ENCODE data around the gene HNRNPA3.
"Not testable (repeated sequence)": the region's sequence is repeated elsewhere in the genome, so short reads cannot be mapped to it uniquely, and the experiment has no call there.

Gene HNRNPA3

DNA sequence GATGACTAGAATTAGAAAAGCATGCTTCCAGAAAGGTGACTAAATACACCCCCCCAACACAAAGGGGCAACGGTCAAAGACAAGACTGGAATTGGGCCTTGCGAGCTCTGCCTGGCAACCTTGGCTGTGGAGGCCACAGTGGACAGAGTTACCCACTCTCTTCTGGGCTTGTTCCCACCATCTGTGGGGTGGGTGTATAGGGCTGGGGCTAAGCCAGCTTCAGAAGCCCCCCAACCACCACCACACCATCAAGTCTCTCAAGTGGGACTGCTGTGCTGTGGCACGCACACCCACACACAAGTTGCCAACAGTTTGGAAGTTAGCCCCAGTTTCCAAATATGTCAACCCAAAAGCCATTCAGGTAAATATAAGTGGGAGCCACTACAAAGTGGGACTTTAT lies 44.1 kb downstream of the HNRNPA3 start:
- DNase-seq = no peak

DNA sequence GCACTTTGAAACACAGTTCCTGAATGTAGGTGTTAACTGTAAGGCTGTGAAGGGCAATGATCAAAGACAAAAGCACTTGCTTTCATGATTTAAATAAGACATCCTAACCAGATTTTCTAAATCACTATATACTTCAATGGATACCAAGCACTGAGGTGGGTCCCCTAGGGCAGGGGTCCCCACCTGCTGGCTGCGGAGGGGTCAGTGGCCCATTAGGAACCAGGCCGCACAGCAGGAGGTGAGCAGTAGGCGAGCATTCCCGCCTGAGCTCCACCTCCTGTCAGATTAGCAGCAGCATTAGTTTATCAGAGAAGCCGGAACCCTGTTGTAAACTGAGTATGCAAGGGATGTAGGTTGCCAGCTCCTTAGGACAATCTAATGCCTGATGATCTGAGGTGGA lies 44.9 kb downstream of the HNRNPA3 start:
- no peak for DNase-seq

DNA sequence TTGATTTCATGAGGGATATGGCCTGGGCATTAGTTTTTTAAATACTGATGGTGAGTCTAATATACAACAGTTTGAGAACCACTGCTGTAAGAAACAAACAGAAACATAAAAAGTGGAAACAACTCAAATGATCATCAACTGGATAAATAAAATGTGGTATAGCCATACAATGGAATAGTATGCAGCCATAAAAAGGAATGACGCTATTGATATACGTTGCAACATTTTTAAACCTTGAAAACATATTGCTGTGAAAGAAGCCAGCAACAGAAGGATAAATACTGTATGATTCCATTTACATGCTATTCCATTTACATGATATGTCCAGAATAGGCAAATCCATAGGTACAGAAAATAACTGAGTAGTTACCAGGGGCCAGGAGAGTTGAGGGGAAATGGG lies 45.5 kb downstream of the HNRNPA3 start:
- DNase-seq = no peak

DNA sequence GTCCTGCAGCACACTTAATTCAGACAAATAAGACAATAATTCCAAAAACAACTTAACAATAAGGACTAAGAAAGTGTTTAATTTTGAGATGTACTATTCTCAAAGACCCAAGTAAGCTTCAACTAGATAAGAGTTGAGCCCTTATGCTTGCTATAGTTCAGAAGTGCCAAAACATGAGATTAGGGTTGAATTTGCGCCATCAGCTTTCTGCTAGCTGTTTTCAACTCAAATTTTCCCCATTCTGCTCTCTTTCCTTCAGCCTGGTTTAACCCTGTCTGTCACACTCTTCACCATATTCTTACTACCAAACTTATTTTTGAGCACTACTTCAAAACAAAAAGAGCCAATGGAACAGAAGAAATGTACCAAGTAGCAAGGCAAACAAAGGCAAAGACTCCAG lies 47.8 kb downstream of the HNRNPA3 start:
- no peak for DNase-seq

DNA sequence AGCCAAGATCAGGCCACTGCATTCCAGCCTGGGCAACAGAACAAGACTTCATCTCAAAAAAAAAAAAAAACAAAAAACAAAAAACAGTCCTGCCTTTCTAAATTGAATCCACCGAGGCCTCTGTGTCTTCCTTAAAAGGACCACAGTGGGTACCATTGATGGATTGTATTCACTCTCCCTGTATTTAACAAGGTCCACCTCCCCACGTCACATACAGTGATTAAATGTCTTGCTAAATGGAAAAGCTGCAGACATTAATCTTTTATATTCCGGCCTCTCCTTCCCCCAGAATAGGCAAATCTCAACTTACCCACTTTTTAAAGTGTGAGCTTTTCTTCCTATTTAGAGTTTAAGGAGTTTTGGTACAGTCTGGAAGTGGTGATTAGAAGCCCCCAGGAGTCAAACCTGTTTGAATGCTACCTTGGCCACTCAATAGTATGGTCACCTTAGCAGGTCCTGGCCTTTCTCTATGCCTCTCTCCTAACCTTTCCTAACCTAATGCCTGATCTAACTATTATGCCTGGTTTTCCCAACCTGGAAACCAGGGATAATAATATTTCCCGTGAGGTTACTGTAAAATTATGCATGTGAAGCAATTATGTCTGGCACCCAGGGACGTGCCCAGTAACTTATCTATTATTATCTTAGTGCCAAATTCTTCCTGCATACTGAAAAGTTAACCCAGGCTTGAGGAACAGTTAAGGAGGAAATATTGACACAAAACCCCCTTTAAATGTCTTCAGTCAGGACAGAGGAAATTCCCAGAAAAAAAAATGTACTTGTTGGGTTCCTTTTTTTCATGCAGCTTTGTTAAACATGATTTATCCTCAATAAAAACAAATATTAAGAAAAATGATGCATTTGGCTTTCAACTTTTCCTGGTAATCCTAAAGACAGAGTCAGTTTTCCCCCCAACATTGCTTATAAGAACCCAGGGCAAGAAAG lies 48.8 kb downstream of the HNRNPA3 start:
- no peak for DNase-seq

DNA sequence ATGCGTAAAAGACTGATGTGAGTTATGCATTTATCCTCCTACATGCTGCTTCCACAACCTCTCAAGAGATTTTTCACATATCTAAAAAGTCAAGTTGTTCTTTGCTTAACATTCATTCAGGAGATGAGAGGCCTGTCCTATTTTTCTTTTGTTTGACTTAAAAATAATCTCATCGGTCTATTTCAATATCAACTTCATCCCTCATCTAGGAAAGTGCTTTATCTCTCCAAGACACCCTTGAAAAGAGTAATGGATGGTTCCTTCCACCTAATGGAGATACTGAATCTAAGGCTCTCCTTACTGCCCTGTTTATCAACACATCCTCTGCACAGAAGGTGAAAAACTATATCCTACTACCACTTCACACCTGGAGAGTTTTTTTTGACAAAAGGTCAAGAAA lies 49.5 kb downstream of the HNRNPA3 start:
- DNase-seq = no peak

DNA sequence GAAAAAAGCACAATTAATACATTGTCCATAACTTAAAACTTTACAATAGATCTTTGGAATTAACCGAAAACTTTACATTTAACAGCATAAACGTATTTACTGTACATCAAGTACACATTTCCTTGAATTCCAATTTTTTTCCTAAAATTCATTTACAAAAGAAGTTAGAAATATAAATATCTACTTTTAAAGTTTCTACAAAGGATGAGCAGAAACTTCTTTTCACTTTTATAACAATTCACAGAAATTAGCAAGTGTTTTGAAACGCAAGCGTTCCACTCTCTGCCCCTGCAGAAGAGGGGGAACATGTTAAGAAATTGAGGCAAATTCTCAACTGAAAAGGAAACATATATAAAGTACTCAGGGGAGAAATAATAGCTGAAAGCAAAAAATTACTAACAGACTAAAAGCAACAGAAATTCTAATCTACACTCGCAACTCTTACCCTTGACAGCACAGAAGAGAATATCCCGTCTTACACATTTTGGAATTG lies 50.4 kb downstream of the HNRNPA3 start:
- DNase-seq = no peak

DNA sequence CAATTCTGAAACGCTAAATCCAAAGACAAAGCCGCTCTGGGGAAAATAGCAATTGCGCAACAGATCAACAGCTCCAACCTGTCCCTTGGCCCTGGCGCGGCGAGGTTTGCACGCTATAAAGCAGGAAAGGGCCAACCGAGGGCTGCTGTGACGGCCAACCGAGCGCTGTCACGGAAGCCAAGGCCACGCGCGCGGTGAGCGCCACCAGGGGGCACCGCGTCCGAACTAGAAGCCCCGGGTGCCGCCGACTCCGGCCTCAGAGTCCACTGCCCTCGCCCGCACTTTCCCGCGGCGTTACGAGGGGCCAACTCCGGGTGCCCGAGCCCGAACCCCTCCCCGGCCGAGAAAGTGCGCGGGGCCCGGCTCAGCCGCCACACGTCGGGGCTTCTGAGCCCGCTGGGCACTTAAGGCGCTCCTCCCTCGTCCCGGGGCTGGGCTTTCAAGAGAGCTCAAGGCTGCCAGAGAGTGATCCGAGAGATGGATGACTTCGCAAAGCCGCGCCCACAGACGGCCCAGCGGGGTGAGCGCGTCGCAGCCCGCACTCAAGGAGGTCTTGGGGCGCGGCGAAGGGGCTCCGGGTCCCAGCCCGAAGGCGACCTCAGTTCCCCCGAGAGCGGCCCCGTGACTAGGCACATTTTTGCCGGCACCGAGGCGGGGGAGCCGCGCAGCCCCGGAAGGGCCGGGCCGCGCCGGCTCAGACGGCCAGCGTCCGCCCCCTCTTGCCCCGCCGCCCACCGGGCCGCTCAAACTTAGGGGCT lies 51.0 kb downstream of the HNRNPA3 start:
- DNase-seq = peak; percentile 75

DNA sequence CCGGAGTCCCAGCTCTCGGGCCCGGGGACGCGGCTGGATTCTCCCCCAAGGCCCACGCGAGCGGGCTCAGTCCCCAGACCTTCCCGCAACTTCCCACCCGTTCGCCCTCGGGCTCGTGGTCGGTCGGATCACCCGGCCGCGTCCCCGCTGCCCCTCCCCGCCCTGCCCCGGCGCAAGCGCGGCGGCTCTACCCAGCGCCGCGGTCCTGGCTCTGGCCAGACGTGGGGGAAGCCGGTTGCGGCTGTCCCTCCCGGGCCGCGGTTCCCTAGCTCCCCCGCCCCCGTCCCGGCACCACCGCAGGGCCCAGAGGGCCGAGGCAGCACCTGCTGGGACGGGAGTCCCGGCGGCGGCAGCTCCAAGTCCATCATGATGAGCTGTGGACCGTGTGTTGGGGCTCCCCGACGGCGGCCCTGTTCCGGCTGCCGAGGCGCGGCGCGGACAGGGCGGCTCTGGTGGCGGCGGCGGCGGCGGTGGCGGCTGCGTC lies 51.7 kb downstream of the HNRNPA3 start:
- peak; percentile 27 for DNase-seq

DNA sequence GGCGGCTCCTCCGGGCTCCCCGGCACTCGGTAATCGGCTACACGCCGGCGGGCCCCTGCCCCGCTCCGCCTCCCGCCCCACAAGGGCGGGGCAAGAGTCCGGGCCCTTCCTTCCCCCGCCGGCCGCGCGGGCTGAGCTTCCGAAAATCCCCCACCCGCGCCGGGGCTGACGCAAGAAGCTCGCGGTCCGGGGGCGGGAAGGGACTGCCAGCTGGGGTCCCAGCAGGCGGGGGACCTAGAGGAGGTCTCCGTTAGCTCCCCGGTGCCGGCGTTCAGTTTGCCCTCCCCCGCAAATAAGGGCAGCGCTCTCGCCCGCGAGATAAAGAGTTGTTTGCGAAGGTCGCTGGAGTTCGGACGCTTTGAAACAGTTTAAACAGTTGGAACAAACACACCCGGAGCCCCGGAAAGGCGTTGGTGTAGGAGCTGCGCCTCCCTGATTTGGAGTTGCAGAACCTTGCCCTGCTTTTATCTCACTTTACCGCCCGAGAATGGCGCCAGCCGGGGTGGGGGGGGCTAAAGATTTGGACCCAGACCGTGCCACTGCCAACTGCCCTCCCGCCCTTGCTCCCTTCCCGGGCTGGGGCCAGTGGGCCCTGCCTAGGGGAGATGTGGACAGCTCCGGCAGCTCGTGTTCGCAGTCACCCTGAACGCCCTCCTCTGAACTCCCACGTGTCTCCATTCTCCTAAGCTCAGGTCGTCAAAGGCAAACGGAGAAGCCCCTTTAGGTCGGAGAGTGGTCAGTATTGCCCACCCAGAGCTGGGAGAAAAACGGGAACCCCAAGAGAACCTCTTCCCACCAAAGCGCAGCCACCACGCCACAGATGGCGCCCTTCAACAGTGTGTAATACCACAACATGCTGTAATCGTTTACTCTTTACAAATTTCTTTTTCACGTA lies 52.3 kb downstream of the HNRNPA3 start, which contains the start of gene NFE2L2:
TSS of gene NFE2L2 (minus strand) at position 35 of the 895 bp plus-strand sequence. CDS start 151 bp downstream, outside the sequence.
- peak; percentile 77 for DNase-seq

DNA sequence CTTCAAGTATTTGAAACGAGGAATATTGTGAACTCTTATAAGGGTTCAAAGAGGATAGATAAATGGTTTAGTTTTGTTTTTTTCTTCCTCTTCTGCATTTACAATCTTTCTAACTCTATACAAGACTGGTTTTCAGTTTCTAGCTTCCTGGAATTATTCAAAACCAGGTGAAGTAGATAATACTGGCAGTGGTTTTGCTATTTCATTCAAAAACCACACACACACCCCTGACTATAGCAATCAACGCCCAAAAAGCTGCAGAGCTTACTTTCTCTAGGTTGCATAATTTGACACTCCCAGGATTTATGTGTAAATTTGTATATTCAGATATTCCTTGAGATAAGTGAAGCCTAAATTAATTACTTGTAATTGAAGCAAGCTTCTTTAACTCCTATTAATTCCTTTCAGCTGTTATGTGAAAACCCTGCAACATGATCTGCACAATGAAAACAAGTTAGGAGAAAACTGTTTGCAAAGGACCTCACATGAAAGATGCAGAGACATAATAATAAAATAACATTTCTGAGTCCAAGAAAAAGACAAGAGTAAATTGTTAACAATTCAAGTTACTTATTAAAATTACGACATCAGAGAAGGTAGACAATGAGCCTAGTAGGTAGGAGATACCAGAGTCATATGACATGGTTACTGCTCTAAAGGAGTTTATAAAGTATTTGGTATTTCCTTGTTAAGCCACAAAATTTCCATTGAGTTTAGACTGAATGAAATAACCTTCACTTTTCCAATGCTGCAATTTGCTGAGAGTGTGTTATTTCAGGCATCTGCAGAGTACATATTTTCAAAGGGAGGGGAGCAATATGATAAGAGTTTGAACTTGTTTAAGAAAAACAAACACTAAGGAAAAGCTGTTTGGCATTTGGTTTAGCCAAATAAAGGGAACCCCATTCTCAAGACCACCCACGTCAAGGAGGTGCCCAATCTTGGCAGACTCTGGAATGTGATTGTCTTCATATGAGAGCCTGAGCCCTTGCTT lies 53.5 kb downstream of the HNRNPA3 start:
- DNase-seq = no peak

DNA sequence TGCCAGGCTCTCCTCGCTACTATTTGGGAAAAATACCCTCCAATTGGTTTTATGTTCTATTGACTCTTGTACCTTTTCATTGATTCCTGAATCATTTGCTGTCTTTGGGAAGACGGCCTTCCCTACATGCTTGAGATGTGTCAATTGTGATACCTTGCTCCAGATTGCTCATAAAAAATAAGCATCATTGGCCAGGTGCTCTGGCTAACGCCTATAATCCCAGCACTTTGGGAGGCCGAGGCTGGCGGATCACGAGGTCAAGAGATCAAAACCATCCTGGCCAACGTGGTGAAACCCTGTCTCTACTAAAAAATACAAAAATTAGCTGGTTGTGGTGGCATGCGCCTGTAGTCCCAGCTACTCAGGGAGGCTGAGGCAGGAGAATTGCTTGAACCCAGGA lies 54.4 kb downstream of the HNRNPA3 start:
- not testable (repeated sequence) for DNase-seq

DNA sequence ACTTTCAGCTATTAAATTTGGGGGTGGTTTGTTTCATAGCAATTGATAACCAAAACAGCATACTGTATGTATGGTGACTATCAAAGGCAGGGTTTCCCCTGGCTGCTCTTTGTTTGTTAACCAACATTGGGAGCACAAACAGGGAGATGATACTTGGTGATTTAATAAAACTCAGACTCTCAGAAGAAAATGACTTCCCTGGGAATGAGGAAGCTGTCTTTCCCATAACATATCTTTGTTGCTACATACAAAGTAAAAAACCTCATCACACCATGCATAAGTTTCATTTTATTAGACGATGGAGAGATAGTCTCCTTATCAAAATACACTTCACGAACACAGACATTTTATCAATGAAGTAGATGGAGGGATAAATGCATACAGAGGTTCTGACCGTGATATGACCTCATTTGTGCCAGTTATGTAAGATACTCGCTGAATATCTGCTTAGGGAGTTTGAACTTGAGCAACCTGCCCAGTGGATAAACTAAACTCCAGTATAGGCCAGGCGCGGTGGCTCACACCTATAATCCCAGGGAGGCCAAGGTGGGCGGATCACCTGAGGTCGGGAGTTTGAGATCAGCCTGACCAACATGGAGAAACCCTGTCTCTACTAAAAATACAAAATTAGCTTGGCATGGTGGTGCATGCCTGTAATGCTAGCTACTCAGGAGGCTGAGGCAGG lies 55.7 kb downstream of the HNRNPA3 start:
- DNase-seq = no peak

DNA sequence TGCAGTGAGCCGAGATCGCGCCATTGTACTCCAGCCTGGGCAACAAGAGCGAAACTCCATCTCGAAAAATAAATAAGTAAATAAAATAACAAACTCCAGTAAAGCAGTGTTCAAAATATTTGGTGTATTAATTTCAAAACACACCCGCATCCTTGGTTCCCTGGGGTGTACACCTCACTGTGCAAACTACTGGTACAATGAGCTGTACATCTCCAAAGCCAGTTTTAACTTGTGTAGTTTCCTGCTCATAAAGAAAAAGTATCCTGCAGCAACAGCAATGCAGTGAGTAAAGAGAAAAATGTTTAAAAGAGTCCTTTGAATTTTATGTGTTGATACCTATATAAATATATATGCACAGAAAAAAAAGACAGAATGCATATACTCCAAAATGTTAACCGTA lies 56.3 kb downstream of the HNRNPA3 start:
- DNase-seq = no peak

DNA sequence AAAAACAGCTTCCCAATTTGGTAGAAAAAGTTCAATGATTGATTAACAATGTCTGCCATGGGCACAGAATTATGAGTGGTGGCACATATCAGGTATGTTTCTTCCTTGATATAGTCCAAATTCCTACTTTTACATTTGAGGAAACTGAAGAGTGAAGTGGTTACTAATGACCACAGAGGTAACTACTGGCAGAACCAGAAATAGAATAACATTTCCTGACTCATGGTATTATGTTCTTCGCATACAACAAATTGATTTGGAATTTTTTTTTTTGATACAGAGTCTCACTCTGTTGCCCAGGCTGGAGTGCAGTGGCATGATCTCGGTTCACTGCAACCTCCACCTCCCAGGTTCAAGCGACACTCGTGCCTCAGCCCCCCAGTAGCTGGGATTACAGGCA lies 57.9 kb downstream of the HNRNPA3 start:
- no peak for DNase-seq

DNA sequence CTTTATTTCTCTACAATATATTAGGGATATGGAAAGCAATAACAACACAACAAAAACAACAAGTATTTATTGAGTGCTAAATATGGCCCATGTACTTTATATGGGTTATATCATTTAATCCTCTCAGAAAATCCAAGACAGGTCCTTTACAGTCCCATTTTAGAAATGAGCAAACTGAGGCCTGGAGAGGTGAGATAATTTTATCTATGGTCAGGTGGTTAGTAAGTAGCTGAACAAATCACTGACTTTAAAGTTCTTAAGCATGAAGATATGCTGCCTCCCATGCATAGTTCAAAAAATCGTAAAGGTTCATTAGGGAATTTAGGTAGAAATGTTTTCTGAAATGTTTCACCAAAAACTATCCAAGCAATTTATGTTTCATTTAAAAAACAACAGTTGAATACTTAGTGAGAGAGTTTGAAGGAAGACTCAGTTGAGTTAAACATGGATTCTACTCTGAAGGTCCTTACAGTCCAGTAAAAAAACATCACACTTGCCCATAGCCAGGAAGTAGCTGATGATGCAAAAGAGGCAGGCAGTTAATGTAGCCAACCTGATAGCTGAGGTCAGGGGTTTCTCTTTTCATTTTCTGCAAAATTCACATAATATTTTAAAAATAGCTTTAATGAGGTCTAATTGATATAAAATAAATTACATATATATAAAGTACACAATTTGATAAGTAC lies 59.5 kb downstream of the HNRNPA3 start:
- no peak for DNase-seq

DNA sequence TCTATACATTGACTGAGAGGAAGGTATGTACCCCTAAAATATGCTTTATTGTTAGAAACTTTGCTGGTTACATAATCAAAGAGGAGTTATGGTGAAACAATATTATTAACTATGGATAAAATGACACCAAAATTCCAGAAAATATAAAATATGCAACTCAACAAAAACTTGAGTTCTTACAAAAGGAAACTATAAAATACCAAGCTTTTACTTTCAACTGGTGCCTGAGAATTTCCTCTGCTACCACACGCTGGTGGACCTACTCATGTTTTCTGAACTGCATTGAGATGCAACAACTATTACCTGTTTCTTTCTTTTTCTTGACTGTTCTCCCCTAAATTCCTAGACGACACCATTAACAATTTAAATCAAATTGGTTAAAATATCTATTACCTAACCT lies 60.2 kb downstream of the HNRNPA3 start:
- DNase-seq = no peak

DNA sequence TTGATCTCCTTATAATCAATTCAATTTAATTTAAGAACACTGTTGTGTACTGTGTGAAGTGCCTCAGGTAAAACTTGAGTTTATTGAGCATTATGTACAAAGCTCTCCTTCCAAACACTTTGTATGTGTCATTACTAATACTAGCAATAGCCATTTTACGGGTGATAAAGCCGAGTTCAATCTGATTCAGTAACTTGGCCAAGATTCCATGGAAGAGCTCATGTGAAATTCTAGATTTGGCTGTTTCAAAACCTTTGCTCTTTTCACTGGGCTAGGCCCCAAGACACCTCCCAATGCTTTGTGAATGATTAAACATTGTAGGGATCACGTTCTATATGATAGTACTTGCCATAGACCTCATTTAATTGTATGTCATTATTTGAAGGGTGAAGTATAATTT lies 60.8 kb downstream of the HNRNPA3 start:
- DNase-seq = no peak

All from 8988T (cell line).